ENCODE data around the gene STIP1.
A peak's percentile ranks its signal among the peaks of the same experiment; 100 is the strongest.

Gene STIP1

DNA sequence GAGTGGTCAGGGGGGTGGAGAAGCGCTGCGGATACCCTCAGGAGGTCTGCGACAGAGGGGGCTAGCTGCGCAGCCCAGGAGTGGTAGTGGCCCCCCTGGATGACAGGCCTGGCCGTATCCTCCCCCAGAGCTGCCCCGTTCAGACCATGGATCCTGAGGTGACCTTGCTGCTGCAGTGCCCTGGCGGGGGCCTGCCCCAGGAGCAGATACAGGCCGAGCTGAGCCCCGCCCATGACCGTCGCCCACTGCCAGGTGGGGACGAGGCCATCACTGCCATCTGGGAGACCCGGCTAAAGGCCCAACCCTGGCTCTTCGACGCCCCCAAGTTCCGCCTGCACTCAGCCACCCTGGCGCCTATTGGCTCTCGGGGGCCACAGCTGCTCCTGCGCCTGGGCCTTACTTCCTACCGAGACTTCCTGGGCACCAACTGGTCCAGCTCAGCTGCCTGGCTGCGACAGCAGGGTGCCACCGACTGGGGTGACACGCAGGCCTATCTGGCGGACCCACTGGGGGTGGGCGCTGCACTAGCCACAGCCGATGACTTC lies 40.6 kb downstream of the STIP1 start:
- ChIA-PET CTCF (interaction anchor here (1.0 to 5.2 kb wide), 8 partner anchors 12 to 77 kb away, joined by 3 to 56 read pairs (median 6); partner anchors contain the start of gene FERMT3), POLR2A (interaction anchor here (0.8 to 2.5 kb wide), 8 partner anchors 12 to 44 kb away, joined by 3 to 20 read pairs (median 4); partner anchors contain the start of gene FKBP2)
- TF ChIP-seq, protein P1, sequence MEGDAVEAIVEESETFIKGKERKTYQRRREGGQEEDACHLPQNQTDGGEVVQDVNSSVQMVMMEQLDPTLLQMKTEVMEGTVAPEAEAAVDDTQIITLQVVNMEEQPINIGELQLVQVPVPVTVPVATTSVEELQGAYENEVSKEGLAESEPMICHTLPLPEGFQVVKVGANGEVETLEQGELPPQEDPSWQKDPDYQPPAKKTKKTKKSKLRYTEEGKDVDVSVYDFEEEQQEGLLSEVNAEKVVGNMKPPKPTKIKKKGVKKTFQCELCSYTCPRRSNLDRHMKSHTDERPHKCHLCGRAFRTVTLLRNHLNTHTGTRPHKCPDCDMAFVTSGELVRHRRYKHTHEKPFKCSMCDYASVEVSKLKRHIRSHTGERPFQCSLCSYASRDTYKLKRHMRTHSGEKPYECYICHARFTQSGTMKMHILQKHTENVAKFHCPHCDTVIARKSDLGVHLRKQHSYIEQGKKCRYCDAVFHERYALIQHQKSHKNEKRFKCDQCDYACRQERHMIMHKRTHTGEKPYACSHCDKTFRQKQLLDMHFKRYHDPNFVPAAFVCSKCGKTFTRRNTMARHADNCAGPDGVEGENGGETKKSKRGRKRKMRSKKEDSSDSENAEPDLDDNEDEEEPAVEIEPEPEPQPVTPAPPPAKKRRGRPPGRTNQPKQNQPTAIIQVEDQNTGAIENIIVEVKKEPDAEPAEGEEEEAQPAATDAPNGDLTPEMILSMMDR (IDR thresholded peaks at IDR 0.05; ENCODE audit: insufficient read depth, low read length, missing control alignments) = no peak
- peak overlapping the region; percentile 91 for H3K4me3 ChIP-seq (ENCODE audit: low read depth, low read length)
- no peak for DNase-seq (ENCODE audit: low read depth, low spot score)

DNA sequence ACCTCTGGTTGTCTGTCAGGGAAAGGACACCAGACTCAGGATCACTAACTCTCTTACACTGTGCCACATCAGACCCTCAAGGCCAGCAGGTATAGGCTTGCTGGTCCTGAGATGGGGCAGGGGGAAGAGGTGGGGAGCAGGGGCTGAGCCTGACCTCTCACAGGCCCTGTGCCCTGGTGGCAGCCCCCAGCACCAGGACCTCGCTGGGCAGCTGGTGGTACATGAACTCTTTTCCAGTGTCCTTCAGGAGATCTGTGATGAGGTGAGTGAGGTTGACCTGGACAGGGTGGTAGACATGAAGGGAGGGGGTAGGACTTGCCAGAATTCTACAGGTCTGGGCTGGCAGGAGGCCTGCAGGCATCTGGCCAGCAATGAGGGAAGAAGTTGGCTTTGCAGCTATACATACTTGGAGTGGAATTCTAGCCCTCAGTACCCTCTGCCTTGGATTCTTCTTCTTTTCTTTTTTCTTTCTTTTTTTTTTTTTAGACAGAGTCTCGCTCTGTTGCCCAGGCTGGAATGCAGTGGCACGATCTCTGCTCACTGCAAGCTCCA lies 41.5 kb downstream of the STIP1 start:
- POLR2A ChIA-PET = interaction anchor here (2.5 kb wide), 1 partner anchor 14 kb away, joined by 20 read pairs; the partner anchor contains the start of gene FKBP2
- TF ChIP-seq, protein P1 (IDR thresholded peaks at IDR 0.05; ENCODE audit: insufficient read depth, low read length, missing control alignments) = no peak
- CTCF ChIA-PET = interaction anchor here (1.5 to 5.2 kb wide), 5 partner anchors 20 to 76 kb away, joined by 4 to 56 read pairs (median 9); partner anchors contain the start of gene FERMT3
- no peak for DNase-seq (ENCODE audit: low read depth, low spot score)
- H3K4me3 ChIP-seq (ENCODE audit: low read depth, low read length) = peak overlapping the region; percentile 91

DNA sequence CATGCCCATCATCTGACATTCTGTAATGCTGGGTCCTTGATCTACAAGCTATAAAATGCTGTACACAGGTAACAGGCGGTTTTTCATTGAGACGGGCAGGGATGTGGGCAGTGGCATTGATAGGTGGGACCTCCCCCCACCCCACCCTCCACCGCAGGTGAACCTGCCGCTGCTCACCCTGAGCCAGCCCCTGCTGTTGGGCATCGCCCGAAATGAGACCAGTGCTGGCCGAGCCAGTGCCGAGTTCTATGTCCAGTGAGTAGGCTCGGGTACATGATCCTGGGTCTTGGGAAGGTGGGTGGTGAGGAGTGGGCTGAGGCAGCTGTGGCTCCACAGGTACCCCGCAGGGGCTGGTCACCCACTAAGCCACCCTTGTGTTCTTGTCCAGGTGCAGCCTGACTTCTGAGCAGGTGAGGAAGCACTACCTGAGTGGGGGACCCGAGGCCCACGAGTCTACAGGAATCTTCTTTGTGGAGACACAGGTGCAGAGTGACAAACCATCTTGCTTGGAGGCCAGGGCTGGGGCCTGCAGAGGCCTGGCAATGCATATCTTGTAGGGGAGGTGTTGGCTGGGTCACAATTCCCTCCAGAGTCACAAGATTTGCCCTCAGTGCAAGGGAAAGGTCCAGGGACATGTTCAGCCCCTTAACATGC lies 43.2 kb downstream of the STIP1 start:
- no peak overlapping the region for H3K4me3 ChIP-seq (ENCODE audit: low read depth, low read length)
- TF ChIP-seq, protein P1 (IDR thresholded peaks at IDR 0.05; ENCODE audit: insufficient read depth, low read length, missing control alignments) = no peak
- no peak for DNase-seq (ENCODE audit: low read depth, low spot score)
- ChIA-PET POLR2A (interaction anchor here (1.0 kb wide), 1 partner anchor 44 kb away, joined by 3 read pairs; the partner anchor contains the start of gene STIP1), CTCF (interaction anchor here (3.2 kb wide), 1 partner anchor 25 kb away, joined by 10 read pairs; no protein-coding TSS in a partner anchor)

DNA sequence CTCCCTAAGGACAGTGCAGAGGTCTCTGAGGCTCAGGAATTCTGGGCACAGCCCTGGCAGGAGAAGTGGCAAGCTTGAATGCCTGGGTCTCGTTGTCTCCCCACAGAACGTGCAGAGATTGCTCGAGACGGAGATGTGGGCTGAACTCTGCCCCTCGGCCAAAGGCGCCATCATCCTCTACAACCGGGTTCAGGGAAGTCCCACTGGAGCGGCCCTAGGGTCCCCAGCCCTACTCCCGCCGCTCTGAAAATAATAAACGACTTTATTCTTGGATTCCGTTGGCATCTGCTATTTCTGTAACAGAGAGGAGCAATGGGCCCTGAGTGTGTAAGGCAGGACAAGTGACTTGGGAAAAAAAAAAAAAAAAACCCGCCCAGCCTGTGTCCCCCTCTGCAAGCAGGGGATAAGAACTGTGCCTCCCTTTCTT lies 43.8 kb downstream of the STIP1 start:
- peak overlapping the region; percentile 81 for H3K4me3 ChIP-seq (ENCODE audit: low read depth, low read length)
- no peak for DNase-seq (ENCODE audit: low read depth, low spot score)
- ChIA-PET POLR2A (interaction anchor here (0.6 to 1.0 kb wide), 2 partner anchors 15 to 44 kb away, joined by 3 to 5 read pairs; partner anchors contain the start of gene STIP1), CTCF (interaction anchor here (3.2 kb wide), 1 partner anchor 25 kb away, joined by 10 read pairs; no protein-coding TSS in a partner anchor)
- TF ChIP-seq, protein P1 (IDR thresholded peaks at IDR 0.05; ENCODE audit: insufficient read depth, low read length, missing control alignments) = no peak

DNA sequence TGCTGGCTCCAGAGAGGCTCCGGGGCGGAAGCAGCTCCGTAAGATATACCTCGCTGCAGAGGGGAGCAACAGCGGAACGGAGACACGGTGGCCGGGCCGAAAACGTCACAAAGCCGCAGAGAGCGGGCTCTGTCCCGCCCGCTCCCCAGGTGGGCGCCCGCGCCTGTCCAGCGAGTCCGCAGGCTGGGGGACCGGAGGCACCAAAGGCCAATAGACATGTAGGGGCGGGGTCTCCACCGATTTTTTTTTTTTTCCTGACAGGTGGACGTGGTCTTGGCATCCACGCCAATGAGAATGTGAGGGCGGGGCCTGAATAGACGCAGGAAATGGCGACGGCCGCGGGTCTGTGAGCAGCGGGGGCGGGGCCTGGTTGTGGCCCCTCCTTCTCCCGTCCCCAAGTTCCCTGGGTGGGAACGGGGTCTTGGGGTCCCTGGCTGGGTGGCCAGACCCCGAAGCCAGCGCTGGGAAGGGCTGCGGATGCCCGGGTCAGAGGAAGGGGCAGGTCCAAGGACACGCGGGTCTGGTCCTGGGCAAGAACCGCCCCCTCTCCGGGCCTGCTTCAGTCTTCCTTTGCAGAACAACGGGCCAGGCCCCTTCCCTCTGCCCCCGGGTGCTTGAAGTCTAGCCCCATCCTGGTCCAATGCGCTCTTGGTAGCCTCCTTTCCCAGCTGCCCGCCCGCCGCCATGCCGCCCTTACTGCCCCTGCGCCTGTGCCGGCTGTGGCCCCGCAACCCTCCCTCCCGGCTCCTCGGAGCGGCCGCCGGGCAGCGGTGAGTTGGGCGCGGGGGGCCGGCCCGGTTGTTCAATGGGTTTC lies 44.4 kb downstream of the STIP1 start, which contains the start of gene DNAJC4:
Gene DNAJC4 (plus strand): TSS at position 378 of the 814 bp plus-strand sequence. CDS start 307 bp downstream, at position 685.
- no peak for DNase-seq (ENCODE audit: low read depth, low spot score)
- TF ChIP-seq, protein P1 (IDR thresholded peaks at IDR 0.05; ENCODE audit: insufficient read depth, low read length, missing control alignments) = no peak
- peak within 1 kb of the TSS; percentile 81 for H3K4me3 ChIP-seq (ENCODE audit: low read depth, low read length)
- POLR2A ChIA-PET = interaction anchor here (0.6 to 1.0 kb wide), 2 partner anchors 15 to 45 kb away, joined by 3 to 5 read pairs; partner anchors contain the start of gene STIP1
- CTCF ChIA-PET = interaction anchor here (2.0 to 3.2 kb wide), 2 partner anchors 26 to 72 kb away, joined by 7 to 10 read pairs; no protein-coding TSS in a partner anchor

Measured in AG04449 (cell line).